ENCODE data around the gene BRAP.
A peak's percentile ranks its signal among the peaks of the same experiment; 100 is the strongest.
"Not testable (repeated sequence)": the region's sequence is repeated elsewhere in the genome, so short reads cannot be mapped to it uniquely, and the experiment has no call there.

Gene BRAP

DNA sequence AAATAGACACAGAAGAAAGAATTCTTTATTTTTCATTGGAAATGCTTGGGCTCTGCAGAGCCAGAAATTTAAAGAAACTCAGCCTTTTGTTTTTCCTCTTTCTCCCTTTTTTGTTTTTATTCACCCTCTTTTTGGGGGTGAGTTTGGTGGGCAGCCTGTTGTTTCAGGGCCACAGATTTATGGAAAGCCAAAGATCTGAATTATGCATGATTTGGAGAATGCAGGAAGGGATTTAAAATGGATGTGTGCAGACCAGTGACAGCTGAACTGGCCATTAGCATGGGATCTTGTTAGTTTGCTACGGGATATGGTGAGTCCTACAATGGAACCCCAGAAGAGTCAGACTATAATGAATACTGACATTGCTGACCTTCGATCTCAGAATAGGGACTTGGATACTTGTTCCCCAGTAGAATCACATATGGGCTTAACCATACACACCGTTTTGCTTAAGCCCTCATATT, 79.0 kb downstream of the BRAP start:
- DNase-seq = no peak

GRCh38 chr12:111605911-111606766, 79.6 kb downstream of the BRAP start:
- no peak for DNase-seq

GRCh38 chr12:111602857-111603256, 82.9 kb downstream of the BRAP start:
- DNase-seq = not testable (repeated sequence)

- DNase-seq = no peak
Observed at GRCh38 chr12:111602348-111602747, 83.4 kb downstream of the BRAP start.

DNA sequence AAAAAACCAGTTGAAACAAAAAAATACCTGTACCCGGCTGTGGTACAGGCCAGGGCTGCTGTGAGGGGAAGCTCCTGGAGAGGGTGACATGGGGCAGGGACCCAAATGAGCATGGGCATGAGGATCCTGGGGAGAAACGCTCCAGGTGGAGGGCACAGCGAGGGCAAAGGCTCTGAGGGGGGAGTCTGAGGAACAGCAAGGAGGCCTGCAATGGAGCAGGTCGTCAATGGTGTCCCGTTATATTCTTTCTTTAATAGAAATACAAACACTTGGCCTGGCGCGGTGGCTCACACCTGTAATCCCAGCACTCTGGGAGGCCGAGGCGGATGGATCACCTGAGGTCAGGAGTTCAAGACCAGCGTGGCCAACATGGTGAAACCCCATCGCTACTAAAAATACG, 84.8 kb downstream of the BRAP start:
- DNase-seq = not testable (repeated sequence)

DNA sequence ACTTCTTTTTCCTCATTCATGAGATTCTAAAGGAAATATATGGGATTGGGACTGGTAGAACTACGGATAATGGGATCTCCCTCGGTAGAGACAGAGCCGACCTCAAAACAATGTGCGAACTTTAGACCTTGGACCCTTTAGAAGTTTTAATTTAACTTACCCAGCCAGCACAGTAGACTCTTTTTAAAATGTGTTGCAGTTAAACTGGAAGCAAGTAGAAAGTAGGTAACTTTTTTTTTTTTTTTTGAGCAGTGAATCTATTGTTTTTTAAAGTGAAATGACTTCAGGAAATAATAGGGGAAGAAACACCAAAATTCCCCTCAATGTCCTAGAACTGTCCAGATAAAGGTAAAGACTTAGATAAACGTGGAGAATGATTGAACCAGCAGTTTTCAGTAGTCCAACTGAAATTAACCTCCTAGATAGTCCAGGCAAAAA, 85.5 kb downstream of the BRAP start:
- DNase-seq = no peak

- DNase-seq = peak; percentile 87
Observed at GRCh38 chr12:111599453-111600204, 86.1 kb downstream of the BRAP start.

GRCh38 chr12:111598637-111599452, 86.9 kb downstream of the BRAP start, which contains the start of gene ATXN2:
ATXN2 (minus strand) TSS chr12:111599315; CDS start chr12:111599034, 281 bp downstream.
- peak; percentile 61 for DNase-seq

- DNase-seq = peak; percentile 3
Observed at GRCh38 chr12:111597831-111598636, 87.7 kb downstream of the BRAP start.

DNA sequence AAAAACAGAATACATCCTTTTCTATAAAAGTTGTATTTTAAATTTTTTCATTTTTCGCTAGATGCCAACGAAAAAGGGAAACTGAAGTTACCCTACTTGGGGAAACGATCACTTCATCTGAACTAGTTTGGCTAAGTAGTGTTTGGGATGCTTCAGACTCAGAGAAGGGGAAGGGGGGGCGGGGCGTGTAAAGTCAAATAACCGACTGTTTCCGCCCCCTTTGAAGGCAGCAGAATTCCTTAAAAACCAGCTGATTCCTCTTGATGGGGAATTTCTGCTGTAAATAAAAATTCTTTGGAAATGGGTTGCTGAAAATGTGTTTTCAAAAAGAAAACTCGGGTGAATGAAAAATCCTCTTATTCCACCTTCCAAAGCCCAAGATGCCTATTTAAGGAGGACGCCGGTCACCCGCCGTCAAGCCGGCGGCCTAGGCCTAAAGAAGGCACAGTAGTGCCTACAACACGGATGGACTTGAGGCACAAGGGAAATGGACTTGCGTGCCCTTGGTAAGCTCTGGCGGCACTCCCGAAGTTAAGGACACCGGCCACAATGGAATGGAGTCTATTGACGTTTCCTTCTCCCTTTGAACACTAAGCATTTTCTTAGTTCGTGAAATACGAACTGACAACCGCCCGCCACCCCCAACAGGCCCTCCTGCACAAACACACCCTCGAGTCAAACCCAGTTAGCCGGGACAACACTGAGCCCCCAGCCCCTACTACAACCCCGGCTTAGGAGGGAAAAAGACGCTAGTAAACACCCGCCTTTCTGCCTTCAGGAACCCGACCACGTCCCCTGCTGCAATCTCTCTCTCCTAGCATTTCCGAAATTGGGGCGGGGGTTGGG, 88.5 kb downstream of the BRAP start:
- DNase-seq = peak; percentile 14

- DNase-seq = not testable (repeated sequence)
Observed at GRCh38 chr12:111595341-111595835, 90.4 kb downstream of the BRAP start.
